Left lung (tissue), 10 donors: Measurements from ENCODE around the gene MPPED1. TPM values are rescaled to one million over a fixed set of nuclear protein-coding genes. Genes with fewer than 3 reads are reported as not detected.

Experiments
- ATAC-seq: fragments of 200-7000 bp; cut with Tn5 transposase; one replicate; pipeline ENCODE4 v1.9.1; 2020; ENCODE audit warnings: moderate library complexity
- DNase-seq, 4 donors: peaks; one replicate each; pipeline ENCODE4 v3.0.0-alpha.2; 2013 to 2020
- H3K27ac ChIP-seq, 2 donors: fragments of 200-600 bp; sonication (generic) in 1 of 2; one replicate each; pipeline versions ENCODE4 v1.5.0 to v1.8.0; 2020 to 2021
- H3K27me3 ChIP-seq, 2 donors: fragments of 200-600 bp; sonication (generic) in 1 of 2; one replicate each; pipeline versions ENCODE4 v1.5.0 to v1.8.0; 2020 to 2021
- H3K36me3 ChIP-seq, 2 donors: fragments of 200-600 bp; sonication (generic) in 1 of 2; one replicate each; pipeline versions ENCODE4 v1.5.0 to v1.8.0; 2020 to 2021
- H3K4me1 ChIP-seq, 2 donors: fragments of 200-600 bp; one replicate each; pipeline ENCODE4 v1.8.0; 2021
- H3K4me3 ChIP-seq, 2 donors: fragments of 200-600 bp; sonication (generic) in 1 of 2; one replicate each; pipeline versions ENCODE4 v1.5.0 to v1.8.0; 2020 to 2021; ENCODE audit warnings: mild to moderate bottlenecking in 1 of 2
- H3K9me3 ChIP-seq, 2 donors: fragments of 200-600 bp; sonication (generic) in 1 of 2; one replicate each; pipeline versions ENCODE4 v1.5.0 to v1.8.0; 2020 to 2021
- intact Hi-C, 2 donors: fragments of 100-400 bp; cut with DNase I; formaldehyde crosslinking; loops; one replicate each; pipeline versions ENCODE4 v1.11.2 to v1.14.2; 2022
- polyA plus RNA-seq, 6 donors: library from polyadenylated mRNA; unstranded; fragments of 120-200 nt; gene quantifications; one replicate each; pipeline ENCODE4 v1.2.1, GENCODE V29; 2013; ENCODE audit not compliant: insufficient read length in 6 of 6
- total RNA-seq, 2 donors: library from RNA; stranded (reverse); fragmentation: NEBNext Ultra II Directional; extraction: Animal tissue kit (Norgen Biotek cat#: 25700); gene quantifications; one replicate each; pipeline ENCODE4 v1.2.1, GENCODE V29; 2021
- TF ChIP-seq, protein P1 (sequence below), 2 donors: fragments of 200-600 bp; sonication (generic) in 1 of 2; IDR thresholded peaks; one replicate each; pipeline versions ENCODE4 v1.5.0 to v1.8.0; 2021; ENCODE audit warnings: antibody characterized with exemption in 2 of 2
- donor health status: DM: no; HTN: yes; CAD: no.
- donor health status: DM: no; HTN: no; CAD: no.

MPPED1 gene
- total and polyA plus RNA-seq, 8 donors: 0.37 to 0.67 (median 0.52) TPM; not detected in 2

DNA sequence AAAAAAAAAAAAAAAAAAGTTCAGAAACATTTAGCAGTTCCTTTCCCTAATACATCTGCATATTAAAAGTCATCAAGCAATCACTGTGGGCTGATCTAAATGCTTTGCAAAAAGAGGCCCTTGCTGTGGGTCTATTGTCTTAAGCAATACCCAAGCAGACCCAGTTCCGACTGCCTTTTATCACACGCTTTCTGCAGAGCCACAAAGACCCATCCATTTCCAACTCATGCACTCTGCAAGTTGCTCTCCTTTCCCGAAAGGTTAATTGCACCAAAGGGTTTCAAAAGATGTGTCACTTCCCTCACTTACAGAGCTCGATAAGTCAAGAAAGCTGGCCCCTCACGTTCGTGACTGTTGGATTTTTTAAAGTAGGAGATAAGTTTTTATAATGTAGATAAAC lies 138.9 kb downstream of the MPPED1 start:
- Histone ChIP-seq H3K27me3 (no peaks in the 10 kb centered on the region), H3K36me3 (no peaks in the 10 kb centered on the region), H3K27ac (no peak overlapping the region), H3K9me3 (no peaks in the 10 kb centered on the region), H3K4me1 (no peaks in the 10 kb centered on the region), H3K4me3 (no peak overlapping the region)
- intact Hi-C loops: no loop called here
- TF ChIP-seq, protein P1, sequence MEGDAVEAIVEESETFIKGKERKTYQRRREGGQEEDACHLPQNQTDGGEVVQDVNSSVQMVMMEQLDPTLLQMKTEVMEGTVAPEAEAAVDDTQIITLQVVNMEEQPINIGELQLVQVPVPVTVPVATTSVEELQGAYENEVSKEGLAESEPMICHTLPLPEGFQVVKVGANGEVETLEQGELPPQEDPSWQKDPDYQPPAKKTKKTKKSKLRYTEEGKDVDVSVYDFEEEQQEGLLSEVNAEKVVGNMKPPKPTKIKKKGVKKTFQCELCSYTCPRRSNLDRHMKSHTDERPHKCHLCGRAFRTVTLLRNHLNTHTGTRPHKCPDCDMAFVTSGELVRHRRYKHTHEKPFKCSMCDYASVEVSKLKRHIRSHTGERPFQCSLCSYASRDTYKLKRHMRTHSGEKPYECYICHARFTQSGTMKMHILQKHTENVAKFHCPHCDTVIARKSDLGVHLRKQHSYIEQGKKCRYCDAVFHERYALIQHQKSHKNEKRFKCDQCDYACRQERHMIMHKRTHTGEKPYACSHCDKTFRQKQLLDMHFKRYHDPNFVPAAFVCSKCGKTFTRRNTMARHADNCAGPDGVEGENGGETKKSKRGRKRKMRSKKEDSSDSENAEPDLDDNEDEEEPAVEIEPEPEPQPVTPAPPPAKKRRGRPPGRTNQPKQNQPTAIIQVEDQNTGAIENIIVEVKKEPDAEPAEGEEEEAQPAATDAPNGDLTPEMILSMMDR (IDR thresholded peaks at IDR 0.05): no peak
- DNase-seq: no peak
- no peak for ATAC-seq

DNA sequence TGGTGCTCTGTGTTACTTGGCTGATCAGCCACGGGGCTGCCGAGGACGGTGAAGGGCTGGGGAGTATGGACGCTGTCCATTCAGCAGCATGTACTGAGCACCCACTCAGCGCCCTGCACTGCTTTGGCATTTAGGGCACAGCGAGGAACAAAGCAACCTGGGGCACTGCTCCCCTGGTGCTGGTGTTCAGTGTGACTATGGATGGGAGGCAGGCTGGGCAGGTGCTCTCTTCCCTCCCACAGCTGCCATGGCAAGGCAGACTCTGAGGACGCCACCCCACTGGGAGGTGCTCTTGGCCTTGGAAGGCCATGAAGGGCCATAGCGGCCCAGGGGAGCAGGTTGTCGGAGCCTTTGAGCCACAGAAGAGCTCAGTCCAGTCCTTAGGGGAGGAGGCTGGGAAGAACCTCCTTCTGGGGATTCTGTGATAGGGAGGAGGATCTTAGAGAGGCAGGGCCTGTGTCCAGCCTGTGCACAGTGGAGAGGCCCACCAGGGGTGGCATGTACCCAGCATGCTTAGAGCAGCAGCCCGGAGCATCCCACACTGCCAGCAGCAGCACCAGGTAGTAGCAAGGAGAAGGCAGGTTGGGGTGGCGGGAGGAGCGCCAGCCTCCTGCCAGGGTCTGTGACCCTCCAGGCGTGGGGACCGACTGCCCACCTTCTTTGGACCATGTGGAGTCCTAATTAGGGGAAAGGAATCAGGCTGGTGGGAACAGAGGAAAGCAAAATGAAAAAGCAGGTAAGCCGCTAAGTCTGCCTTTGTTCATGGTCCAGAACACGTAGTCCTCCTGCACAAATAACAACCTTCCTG lies 141.8 kb downstream of the MPPED1 start:
- Histone ChIP-seq H3K9me3 (peaks cover 0 to 10% of the 10 kb centered on the region in 2 donors), H3K4me3 (no peak overlapping the region), H3K27me3 (no peaks in the 10 kb centered on the region), H3K4me1 (no peaks in the 10 kb centered on the region), H3K36me3 (no peaks in the 10 kb centered on the region), H3K27ac (no peak overlapping the region)
- ATAC-seq (no peak), DNase-seq (no peak)
- intact Hi-C loops: no loop called here
- TF ChIP-seq, protein P1 (IDR thresholded peaks at IDR 0.05): no peak

DNA sequence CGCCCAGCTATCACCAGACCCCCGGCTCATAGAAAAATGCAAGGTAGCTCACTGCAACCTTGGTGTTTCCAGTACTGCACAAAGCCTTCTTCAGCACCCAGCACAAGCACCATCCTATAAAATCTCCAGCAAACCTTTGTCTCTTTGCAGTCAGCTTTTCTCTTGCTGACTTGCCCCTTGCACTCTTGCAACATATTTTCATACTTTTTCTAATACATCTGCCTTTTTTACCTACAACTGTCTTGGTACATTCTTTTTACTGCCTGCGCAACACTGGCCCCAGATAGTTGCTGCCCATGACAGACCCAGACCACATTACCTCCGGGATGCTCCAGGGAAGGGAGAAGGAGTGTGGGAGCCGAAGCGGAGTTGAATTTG lies 142.4 kb downstream of the MPPED1 start:
- ATAC-seq: no peak
- Histone ChIP-seq H3K36me3 (no peaks in the 10 kb centered on the region), H3K9me3 (peaks cover 0 to 10% of the 10 kb centered on the region in 2 donors), H3K4me3 (no peak overlapping the region), H3K27ac (no peak overlapping the region), H3K4me1 (no peaks in the 10 kb centered on the region), H3K27me3 (no peaks in the 10 kb centered on the region)
- TF ChIP-seq, protein P1 (IDR thresholded peaks at IDR 0.05): no peak
- no peak for DNase-seq
- intact Hi-C loops: no loop called here

DNA sequence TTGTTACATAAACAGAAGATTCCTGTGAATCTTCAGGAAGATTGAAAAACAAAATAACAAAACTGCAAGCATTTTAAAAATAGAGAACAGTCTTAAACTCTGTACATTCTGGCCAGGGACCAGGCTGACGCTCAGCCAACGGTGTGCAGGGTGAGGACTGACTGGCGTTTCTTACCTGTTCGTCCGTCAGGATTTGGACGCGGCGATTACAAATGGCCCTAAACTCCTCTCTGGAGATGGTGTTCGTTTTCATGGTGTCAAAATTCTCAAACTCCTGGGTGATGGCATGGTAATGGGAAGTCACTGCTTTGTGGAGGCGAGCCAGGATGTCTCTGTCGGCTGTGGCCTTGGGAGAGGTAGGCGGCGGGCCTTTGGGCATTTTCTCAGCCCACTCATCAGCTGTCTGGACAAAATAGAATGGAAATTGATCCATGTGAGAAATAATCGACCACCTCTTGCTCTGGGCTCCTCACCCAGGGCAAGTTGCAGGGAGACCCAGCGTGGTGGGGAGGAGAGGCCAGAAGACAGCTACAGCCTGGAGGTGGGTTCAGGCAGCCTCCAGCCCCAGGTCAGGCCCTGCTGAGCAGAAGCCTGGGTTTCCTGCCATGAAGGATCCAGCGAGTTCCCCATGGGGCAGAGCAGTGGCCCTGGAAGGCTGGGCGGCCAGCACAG lies 143.0 kb downstream of the MPPED1 start:
- intact Hi-C loops: no loop called here
- H3K27ac ChIP-seq: no peak overlapping the region
- H3K4me1 ChIP-seq: no peaks in the 10 kb centered on the region
- peaks cover 0 to 10% of the 10 kb centered on the region in 2 donors for H3K9me3 ChIP-seq
- H3K27me3 ChIP-seq: no peaks in the 10 kb centered on the region
- DNase-seq: no peak
- no peaks in the 10 kb centered on the region for H3K36me3 ChIP-seq
- ATAC-seq: no peak
- no peak overlapping the region for H3K4me3 ChIP-seq
- TF ChIP-seq, protein P1 (IDR thresholded peaks at IDR 0.05): no peak
